GM12874 (cell line): ENCODE data around the gene STAC2.

Source experiments
- CTCF ChIP-seq: IDR thresholded peaks from 2 replicates; pipeline ENCODE4 v1.5.1; 2011; ENCODE audit warnings: low read depth, mild to moderate bottlenecking, control low read depth, low read length, moderate library complexity; ENCODE audit not compliant: insufficient read depth

STAC2 gene

GRCh38 chr17:39246274-39246673 lies 20.5 kb upstream of the STAC2 start:
- TF ChIP-seq CTCF = no peak

GRCh38 chr17:39244600-39245570 lies 19.1 kb upstream of the STAC2 start:
- TF ChIP-seq CTCF = peak; percentile 89

GRCh38 chr17:39244016-39244599 lies 18.4 kb upstream of the STAC2 start:
- TF ChIP-seq CTCF = no peak

- TF ChIP-seq CTCF = no peak
Observed at GRCh38 chr17:39243155-39243554, 17.4 kb upstream of the STAC2 start.

GRCh38 chr17:39240631-39241030 lies 14.9 kb upstream of the STAC2 start:
- TF ChIP-seq CTCF = no peak

- TF ChIP-seq CTCF = peak; percentile 85
Observed at GRCh38 chr17:39239640-39240314, 14.0 kb upstream of the STAC2 start.

GRCh38 chr17:39238311-39238972 lies 12.7 kb upstream of the STAC2 start:
- TF ChIP-seq CTCF = no peak
